HFF-Myc (cell line): ENCODE results near the gene AIFM2.

Experiments
- DNase-seq: peaks from one replicate; pipeline ENCODE4 v3.0.0-alpha.2; 2011; ENCODE audit warnings: low read depth; ENCODE audit errors: extremely low read depth
- H3K4me3 ChIP-seq: replicated peaks from 2 replicates; pipeline ENCODE4 v1.5.1; 2011; ENCODE audit warnings: low read depth, mild to moderate bottlenecking, control low read depth, low read length
- TF ChIP-seq, protein P1 (sequence below): IDR thresholded peaks from 2 replicates; pipeline ENCODE4 v1.5.1; 2012; ENCODE audit warnings: mild to moderate bottlenecking, low read depth, low read length, control low read depth; ENCODE audit errors: missing control alignments

Gene AIFM2

DNA sequence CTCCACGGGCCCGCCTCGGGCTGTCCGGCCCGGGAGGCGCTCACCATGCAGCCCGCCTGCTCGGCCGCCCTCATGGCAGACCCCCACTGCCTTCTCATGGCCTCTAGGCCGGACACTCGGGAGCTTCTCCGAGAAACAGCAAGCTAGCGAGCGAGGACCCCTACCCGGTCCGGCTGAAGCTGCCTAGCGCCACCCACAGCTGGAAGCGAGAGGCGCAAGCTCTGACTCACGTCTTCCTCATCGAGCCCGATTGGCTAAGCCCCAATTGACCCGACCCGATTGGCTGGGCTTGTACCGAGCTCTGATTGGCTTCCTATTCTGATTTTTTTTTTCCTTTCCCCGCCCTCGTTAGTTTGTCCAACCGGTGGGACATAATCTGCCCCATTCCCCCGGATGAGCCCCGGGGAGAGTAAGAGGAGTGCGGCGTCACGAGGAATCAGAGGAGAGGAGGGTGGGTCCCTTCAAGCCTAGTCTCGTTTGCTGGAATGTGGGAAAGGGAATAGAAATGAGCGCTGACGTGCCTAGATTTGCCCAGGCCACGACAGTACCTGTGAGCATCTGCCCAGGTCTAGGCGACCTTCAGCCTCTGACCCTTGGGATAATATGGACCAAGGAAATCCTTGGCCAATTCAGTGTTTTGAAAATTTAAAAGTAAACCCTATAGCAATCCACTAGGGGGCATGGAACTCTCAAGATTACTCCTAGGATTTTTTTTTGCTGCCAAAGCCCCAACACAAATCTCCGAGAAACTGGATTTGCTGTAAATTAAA, 14.0 kb upstream of the AIFM2 start, which contains the start of gene TYSND1:
TSS of gene TYSND1 (minus strand) at position 212 of the 770 bp plus-strand sequence. CDS start at position 98, 114 bp downstream.
- H3K4me3 ChIP-seq = peak within 1 kb of the TSS; percentile 64
- peak; percentile 98 for DNase-seq
- TF ChIP-seq, protein P1, sequence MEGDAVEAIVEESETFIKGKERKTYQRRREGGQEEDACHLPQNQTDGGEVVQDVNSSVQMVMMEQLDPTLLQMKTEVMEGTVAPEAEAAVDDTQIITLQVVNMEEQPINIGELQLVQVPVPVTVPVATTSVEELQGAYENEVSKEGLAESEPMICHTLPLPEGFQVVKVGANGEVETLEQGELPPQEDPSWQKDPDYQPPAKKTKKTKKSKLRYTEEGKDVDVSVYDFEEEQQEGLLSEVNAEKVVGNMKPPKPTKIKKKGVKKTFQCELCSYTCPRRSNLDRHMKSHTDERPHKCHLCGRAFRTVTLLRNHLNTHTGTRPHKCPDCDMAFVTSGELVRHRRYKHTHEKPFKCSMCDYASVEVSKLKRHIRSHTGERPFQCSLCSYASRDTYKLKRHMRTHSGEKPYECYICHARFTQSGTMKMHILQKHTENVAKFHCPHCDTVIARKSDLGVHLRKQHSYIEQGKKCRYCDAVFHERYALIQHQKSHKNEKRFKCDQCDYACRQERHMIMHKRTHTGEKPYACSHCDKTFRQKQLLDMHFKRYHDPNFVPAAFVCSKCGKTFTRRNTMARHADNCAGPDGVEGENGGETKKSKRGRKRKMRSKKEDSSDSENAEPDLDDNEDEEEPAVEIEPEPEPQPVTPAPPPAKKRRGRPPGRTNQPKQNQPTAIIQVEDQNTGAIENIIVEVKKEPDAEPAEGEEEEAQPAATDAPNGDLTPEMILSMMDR = peak; percentile 67

- TF ChIP-seq, protein P1 = peak; percentile 32
- H3K4me3 ChIP-seq = peak overlapping the region; percentile 64
- DNase-seq = peak; percentile 12
Measured at GRCh38 chr10:70145666-70146488, 13.3 kb upstream of the AIFM2 start.

DNA sequence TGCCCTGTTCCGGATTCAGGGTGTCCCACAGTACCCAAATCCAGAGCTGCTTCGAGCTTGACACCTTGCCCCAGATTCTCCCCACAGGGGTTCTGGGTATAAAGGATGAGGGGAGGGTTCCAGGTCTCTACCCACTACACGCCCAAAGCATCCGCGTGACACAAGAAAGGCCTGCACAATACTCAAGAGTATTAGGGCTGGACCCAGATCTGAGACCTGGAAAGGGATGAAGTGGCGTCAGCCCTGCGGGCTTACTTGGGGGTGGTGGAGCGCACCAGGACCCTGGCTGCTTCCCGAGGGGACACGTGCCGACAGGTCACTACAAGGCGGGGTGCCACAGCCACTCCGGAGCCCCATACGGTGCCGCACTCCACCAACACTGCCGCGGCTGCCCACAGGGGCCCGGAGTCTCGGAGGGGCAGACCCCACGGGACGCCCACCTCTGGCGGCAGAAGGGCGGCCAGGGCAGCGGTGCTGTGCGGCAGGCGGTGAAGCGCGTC, 12.6 kb upstream of the AIFM2 start:
- no peak for DNase-seq
- H3K4me3 ChIP-seq = peak overlapping the region; percentile 64
- TF ChIP-seq, protein P1 = no peak

DNA sequence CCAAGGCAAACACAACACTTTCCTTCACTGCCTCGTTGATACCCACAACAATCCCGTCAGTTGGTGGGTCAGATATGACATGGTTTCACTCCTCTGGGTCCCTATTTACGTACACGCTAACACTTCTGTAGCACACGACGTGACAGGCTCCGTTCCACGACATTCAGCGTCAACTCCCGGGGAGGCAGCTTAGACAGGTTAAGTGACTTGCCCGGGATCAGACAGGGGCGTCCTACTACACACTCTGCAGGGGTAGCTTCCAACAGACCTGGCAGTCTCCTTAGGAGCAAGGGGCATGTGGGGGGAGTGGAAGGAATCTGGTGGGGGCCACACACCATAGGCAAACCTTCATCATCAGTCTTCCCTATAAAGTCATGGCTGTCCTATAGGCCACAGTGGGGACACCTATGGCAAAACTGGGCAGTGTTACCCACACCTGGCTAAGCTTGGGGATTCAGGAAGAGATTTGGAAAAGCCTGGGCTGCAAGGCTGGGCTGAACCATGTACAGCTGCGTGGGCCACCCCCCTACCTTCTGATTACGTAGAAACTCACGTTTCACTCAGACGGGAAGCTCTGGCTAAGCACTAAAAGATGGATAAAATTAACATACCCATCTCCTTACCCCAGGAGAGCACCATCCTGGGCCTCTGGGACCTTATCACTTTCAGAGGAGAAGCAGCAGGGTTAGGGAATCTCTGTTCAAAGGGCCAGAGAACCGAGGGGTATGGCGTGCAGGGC, 11.9 kb upstream of the AIFM2 start:
- H3K4me3 ChIP-seq = peak overlapping the region; percentile 64
- no peak for DNase-seq
- TF ChIP-seq, protein P1 = no peak

DNA sequence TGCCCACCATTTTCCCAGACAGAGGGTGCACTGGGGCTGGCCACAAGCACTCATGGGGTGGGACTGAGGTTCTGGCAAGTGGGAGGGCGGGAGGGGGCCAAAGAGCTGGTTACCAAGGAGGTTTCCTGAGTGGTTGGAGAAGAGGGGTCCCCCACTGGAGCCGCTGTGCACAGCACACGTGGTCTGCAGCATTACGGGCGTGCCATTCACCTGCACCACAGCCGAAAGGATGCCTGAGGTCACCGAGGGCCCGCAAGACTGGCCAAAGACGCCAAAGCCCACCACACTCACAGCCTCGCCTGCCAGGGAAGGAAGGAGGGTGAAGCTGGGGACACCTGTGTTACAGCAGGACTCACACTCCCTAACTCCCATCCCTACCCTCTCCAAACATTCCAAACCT, 9.9 kb upstream of the AIFM2 start:
- no peak overlapping the region for H3K4me3 ChIP-seq
- TF ChIP-seq, protein P1 = no peak
- DNase-seq = no peak

GRCh38 chr10:70140297-70140696, 7.7 kb upstream of the AIFM2 start:
- H3K4me3 ChIP-seq = no peak overlapping the region
- DNase-seq = no peak
- TF ChIP-seq, protein P1 = no peak
